ENCODE results near the gene AGMAT. TPM values are rescaled to one million over a fixed set of nuclear protein-coding genes. Genes with fewer than 3 reads are reported as not detected.

The AGMAT gene
- total and polyA plus RNA-seq, 2 of the 8 experiments (the other 6 are each of a cell fraction or from before 2014, with no cell fraction given), result 3.7 to 5.8 TPM

DNA sequence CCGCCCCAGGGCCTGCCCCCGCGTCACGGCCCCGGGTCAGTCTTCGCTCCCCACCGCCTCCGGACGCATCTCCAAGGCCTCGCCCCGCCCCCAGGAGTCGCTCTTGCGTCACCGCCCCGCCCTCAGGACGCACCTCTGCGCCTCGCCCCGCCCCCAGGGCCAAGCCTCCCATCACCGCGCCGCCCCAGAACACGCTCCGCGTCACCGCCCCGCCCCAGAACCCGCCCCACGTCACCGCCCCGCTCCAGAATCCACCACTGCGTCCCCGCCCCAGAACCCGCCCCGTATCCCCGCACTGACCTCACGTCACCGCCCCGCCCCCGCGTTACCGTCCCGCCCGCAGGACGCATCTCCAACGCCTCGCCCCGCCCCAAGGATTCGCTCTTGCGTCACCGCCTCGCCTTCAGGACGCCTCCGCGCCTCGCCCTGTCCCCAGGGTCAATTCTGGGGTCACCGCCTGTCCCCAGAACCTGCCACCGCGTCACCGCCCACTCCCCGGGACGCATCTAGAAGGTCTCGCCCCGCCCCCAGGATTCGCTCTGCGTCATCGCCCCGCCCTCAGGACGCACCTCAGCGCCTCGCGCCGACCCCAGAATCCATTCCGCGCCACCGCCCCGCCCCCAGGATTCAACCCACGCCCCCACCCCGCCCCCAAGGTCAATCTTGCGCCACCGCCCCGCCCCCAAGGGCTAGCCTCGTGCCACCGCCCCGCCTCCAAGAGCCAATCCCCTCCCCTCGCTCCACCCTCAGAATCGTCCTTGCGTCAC is 60.4 kb downstream of the AGMAT start:
- H2BK120ac ChIP-seq (replicated peaks; ENCODE audit: low read depth, low read length), result peak overlapping the region; percentile 81
- DNase-seq (ENCODE audit: low read depth in 1 of 2, low spot score in 2 of 2) (peak; percentile 96 to 100), FAIRE-seq (no peak)
- H4K8ac ChIP-seq (ENCODE audit: extremely low read depth, insufficient read depth, low read length), result peak overlapping the region; percentile 82; the same call in 1 of the 2 replicates
- no peaks in the 10 kb centered on the region for H3K27me3 ChIP-seq (replicated peaks in 1 of 4; ENCODE audit: control insufficient read depth in 3 of 4, extremely low read depth in 1 of 4, insufficient read depth in 3 of 4, low read length in 3 of 4)
- H4K5ac ChIP-seq (ENCODE audit: insufficient read length, low read depth, low read length), result peak overlapping the region; percentile 100
- peaks cover 0 to 8% (median 5%) of the 10 kb centered on the region in 4 experiments; a peak in 4 of 7 replicates for H3K4me1 ChIP-seq (replicated peaks in 1 of 4; ENCODE audit: control insufficient read depth in 3 of 4, insufficient read depth in 4 of 4, low read length in 3 of 4)
- H3K4ac ChIP-seq (replicated peaks; ENCODE audit: insufficient read length, low read depth, low read length), result no peak overlapping the region
- H3K23me2 ChIP-seq (ENCODE audit: low read depth, low read length), result peaks cover 6% of the 10 kb centered on the region
- 0% methylated on average over 3 of the region's 88 CpGs; no CpG with 5 or more reads in 1 of the 2 experiments for WGBS, 2 experiments (ENCODE audit: extremely low coverage in 1 of 2, insufficient coverage in 1 of 2, insufficient read length in 1 of 2, insufficient replicate concordance in 2 of 2, low coverage in 1 of 2, low lambda C conversion rate in 2 of 2, missing lambda C conversion rate in 1 of 2)
- H3K36me3 ChIP-seq (ENCODE audit: control insufficient read depth in 2 of 4, insufficient read depth in 4 of 4, low read length in 3 of 4), result 0 out of 8 replicates have a peak, but pooled peaks cover 0 to 2% (median 0%) of the 10 kb centered on the region in 4 experiments
- H4K20me1 ChIP-seq (replicated peaks in 1 of 2; ENCODE audit: control insufficient read depth in 1 of 2, insufficient read depth in 2 of 2, low read length in 2 of 2), result peaks cover 0 to 3% of the 10 kb centered on the region in 2 experiments
- peak overlapping the region; percentile 96; the same call in 1 of the 2 replicates for H3K27ac ChIP-seq (ENCODE audit: low read depth, low read length)
- peak overlapping the region; percentile 99 for H2BK5ac ChIP-seq (ENCODE audit: low read depth, low read length)
- no peaks in the 10 kb centered on the region for H3K9me3 ChIP-seq (ENCODE audit: insufficient read depth in 2 of 2, low read depth in 1 of 2, low read length in 1 of 2)
- H3K4me2 ChIP-seq (ENCODE audit: insufficient read depth in 1 of 2, low read depth in 2 of 2, low read length in 2 of 2), result peak overlapping the region; percentile 60 to 73
- peak overlapping the region; percentile 90 for H3K56ac ChIP-seq (replicated peaks; ENCODE audit: insufficient read length, low read depth, low read length)
- H2BK15ac ChIP-seq (ENCODE audit: low read length), result peak overlapping the region; percentile 88; the same call in 1 of the 2 replicates
- no peak overlapping the region; the same call in 1 of the 2 replicates for H2AFZ ChIP-seq (ENCODE audit: low read length)
- no peak overlapping the region for H3K23ac ChIP-seq (ENCODE audit: insufficient read length)
- H3K9ac ChIP-seq (replicated peaks in 1 of 4; ENCODE audit: extremely low read depth in 1 of 4, low read depth in 3 of 4, low read length in 3 of 4), result peak overlapping the region; percentile 66 to 89 (median 81)
- H2BK12ac ChIP-seq (ENCODE audit: low read depth, low read length), result peak overlapping the region; percentile 82; the same call in 1 of the 2 replicates
- peak overlapping the region; percentile 98 for H4K91ac ChIP-seq (replicated peaks; ENCODE audit: insufficient read length, low read length)
- POLR2A ChIA-PET (ENCODE audit: partially characterized antibody), result interaction anchor here (0.7 to 1.1 kb wide), 3 partner anchors 10 to 16 kb away, joined by 3 to 7 read pairs (median 5); no protein-coding TSS in a partner anchor
- CTCF ChIA-PET (ENCODE audit: partially characterized antibody), result no interaction called here
- peak overlapping the region; percentile 58 to 86 (median 72); a peak in 7 of 8 replicates for H3K4me3 ChIP-seq (ENCODE audit: extremely low read depth in 1 of 4, insufficient read depth in 2 of 4, low read depth in 3 of 4, low read length in 4 of 4)
- peak overlapping the region; percentile 99 for H3K18ac ChIP-seq (ENCODE audit: extremely low read depth, low read length)
- peaks cover 0 to 33% of the 10 kb centered on the region in 2 experiments; a peak in 2 of 4 replicates for H3K79me2 ChIP-seq (ENCODE audit: control insufficient read depth in 1 of 2, insufficient read depth in 2 of 2, low read length in 2 of 2)
- no peak overlapping the region for H2BK20ac ChIP-seq (ENCODE audit: low read length)
- H2AK5ac ChIP-seq (ENCODE audit: low read depth, low read length), result no peak overlapping the region
- H3K79me1 ChIP-seq (ENCODE audit: low read depth, low read length), result no peaks in the 10 kb centered on the region
- no peak overlapping the region for H3K14ac ChIP-seq (ENCODE audit: insufficient read length)
- TF ChIP-seq RBBP5 (IDR thresholded peaks at IDR 0.05; ENCODE audit: borderline replicate concordance, low read depth, low read length) (no peak), SIN3A (conservative IDR thresholded peaks at IDR 0.05 in 1 of 2, IDR thresholded peaks at IDR 0.05 in 1 of 2; ENCODE audit: low read depth in 1 of 2, low read length in 2 of 2) (peak in 1 of 2 experiments; percentile 20; a peak in 1 of 4 replicates), SIX5 (IDR thresholded peaks at IDR 0.05; ENCODE audit: low read depth, low read length) (no peak), SAP30 (IDR thresholded peaks at IDR 0.05; ENCODE audit: insufficient read depth, insufficient replicate concordance, low read length) (no peak), RAD21 (IDR thresholded peaks at IDR 0.05 in 1 of 2, conservative IDR thresholded peaks at IDR 0.05 in 1 of 2; ENCODE audit: low read depth in 2 of 2, low read length in 2 of 2) (no peak), EGR1 (IDR thresholded peaks at IDR 0.05; ENCODE audit: borderline replicate concordance, low read depth, low read length) (peak; percentile 61; the same call in 1 of the 2 replicates), ASH2L (IDR thresholded peaks at IDR 0.05; ENCODE audit: low read length) (no peak), RFX5 (IDR thresholded peaks at IDR 0.05; ENCODE audit: borderline replicate concordance, low read depth, low read length) (no peak), BACH1 (IDR thresholded peaks at IDR 0.05; ENCODE audit: low read length) (no peak), RNF2 (IDR thresholded peaks at IDR 0.05; ENCODE audit: borderline replicate concordance, low read depth, low read length, missing control alignments, poor library complexity, severe bottlenecking) (no peak)
